NB4 (cell line): ENCODE results near the gene TCF25.

Experiments used
- DNase-seq: peaks from one replicate; pipeline ENCODE4 v3.0.0; 2010; ENCODE audit warnings: low read depth
- H3K4me3 ChIP-seq: one replicate; pipeline ENCODE4 v1.5.1; 2011; ENCODE audit warnings: mild to moderate bottlenecking, low read depth, low read length, moderate library complexity
- MYC ChIP-seq: IDR thresholded peaks from 2 replicates; pipeline ENCODE4 v1.6.1; 2011; ENCODE audit warnings: low read depth, low read length
- POLR2A ChIP-seq: IDR thresholded peaks from 2 replicates; pipeline ENCODE4 v1.6.1; 2011; ENCODE audit warnings: mild to moderate bottlenecking; ENCODE audit not compliant: insufficient read length; ENCODE audit errors: extremely low read depth
- TF ChIP-seq, protein P1 (sequence below): IDR thresholded peaks from 2 replicates; pipeline ENCODE4 v1.6.1; 2011; ENCODE audit warnings: low read depth, low read length
- TF ChIP-seq, protein P2 (sequence below): IDR thresholded peaks from one replicate; pipeline ENCODE4 v1.5.1; 2012; ENCODE audit warnings: low read depth, low read length

TCF25 gene

DNA sequence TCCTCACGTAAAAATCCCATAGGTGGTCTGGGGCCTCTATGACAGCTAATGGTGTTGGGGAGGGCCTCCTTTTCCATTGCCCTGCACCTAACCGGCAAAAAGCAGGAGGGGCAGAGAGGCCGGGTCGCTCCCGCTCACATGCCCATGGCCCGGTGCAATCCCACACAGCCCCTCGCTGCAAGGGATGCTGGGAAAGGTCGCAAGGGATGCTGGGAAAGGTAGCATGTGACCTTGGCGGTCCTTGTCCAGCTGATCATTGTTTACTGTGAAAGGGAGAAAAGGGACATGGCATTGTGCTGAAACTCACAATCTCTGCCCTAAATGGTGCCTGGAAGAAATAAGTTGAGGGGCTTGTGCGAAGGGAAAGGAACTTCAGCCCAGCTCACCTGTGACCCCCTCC, 85.2 kb downstream of the TCF25 start:
- no peak overlapping the region for H3K4me3 ChIP-seq
- DNase-seq, result no peak
- TF ChIP-seq, protein P1, sequence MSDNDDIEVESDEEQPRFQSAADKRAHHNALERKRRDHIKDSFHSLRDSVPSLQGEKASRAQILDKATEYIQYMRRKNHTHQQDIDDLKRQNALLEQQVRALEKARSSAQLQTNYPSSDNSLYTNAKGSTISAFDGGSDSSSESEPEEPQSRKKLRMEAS, result no peak
- TF ChIP-seq MYC, result no peak

DNA sequence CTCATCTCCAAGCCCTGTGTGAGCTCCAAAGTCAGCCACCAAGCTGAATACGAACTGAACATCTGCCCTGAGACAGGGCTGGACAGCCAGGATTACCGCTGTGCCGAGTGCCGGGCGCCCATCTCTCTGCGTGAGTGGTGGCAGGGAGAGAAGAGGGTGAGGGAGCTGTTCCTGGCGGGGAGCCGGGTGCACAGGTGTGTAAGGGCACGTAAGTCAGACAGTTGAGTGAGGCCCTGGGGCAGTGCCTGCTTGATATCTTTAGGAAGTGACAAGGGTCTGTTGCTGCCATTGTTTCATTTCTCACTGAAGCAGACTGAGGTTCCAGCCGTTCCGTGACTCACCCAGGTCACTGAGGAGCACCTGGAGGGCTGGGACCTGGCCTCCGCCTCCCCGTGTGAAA, 87.6 kb downstream of the TCF25 start:
- H3K4me3 ChIP-seq, result no peak overlapping the region
- TF ChIP-seq, protein P1, result no peak
- TF ChIP-seq, protein P2, sequence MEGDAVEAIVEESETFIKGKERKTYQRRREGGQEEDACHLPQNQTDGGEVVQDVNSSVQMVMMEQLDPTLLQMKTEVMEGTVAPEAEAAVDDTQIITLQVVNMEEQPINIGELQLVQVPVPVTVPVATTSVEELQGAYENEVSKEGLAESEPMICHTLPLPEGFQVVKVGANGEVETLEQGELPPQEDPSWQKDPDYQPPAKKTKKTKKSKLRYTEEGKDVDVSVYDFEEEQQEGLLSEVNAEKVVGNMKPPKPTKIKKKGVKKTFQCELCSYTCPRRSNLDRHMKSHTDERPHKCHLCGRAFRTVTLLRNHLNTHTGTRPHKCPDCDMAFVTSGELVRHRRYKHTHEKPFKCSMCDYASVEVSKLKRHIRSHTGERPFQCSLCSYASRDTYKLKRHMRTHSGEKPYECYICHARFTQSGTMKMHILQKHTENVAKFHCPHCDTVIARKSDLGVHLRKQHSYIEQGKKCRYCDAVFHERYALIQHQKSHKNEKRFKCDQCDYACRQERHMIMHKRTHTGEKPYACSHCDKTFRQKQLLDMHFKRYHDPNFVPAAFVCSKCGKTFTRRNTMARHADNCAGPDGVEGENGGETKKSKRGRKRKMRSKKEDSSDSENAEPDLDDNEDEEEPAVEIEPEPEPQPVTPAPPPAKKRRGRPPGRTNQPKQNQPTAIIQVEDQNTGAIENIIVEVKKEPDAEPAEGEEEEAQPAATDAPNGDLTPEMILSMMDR, result no peak
- TF ChIP-seq MYC, result no peak
- TF ChIP-seq POLR2A, result no peak
- no peak for DNase-seq
